Measurements from ENCODE around the gene LRRTM4. TPM values are rescaled to one million over a fixed set of nuclear protein-coding genes. Genes with fewer than 3 reads are reported as not detected.
"Not testable (repeated sequence)": the region's sequence is repeated elsewhere in the genome, so short reads cannot be mapped to it uniquely, and the experiment has no call there.

Gene LRRTM4
- polyA plus RNA-seq, 1 donor: 0.58 TPM

DNA sequence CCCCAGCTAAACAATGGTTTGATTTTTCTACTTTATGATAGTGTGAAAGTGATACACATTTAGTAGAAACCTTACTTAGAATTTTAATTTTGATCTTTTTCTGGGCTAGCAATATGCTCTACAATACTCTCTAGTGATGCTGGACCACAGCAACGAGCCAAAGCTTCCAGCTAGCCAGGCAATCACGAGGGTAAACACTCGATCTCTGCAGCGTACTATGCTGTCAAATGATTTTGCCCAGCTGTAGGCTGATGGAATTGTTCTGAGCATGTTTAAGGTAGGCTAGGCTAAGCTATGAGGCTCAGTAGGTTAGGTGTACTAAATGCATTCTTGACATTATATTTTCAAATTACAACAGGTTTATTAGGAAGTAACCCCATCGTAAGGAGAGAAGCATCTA, 207.5 kb downstream of the LRRTM4 start:
- DNase-seq (ENCODE audit: low read depth): no peak

DNA sequence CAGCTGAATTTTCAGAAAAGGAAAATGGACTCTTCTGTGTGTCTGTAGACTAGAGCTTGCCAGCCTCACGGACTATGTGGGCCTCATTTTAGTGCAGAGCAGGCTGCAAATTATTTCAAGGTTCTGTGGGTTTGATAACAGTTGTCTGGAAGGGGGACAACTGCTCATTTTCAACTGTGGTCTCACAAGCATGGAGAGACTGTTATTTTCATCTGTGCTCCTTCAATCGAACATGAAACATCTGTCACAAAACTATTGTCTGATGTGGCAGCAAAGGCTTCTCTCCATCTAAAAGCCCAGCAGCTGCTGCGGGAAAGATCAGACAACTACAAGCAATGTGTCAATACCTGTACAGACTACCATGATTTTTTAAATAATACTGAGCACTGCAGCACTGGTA, 211.8 kb downstream of the LRRTM4 start:
- DNase-seq (ENCODE audit: low read depth): no peak

DNA sequence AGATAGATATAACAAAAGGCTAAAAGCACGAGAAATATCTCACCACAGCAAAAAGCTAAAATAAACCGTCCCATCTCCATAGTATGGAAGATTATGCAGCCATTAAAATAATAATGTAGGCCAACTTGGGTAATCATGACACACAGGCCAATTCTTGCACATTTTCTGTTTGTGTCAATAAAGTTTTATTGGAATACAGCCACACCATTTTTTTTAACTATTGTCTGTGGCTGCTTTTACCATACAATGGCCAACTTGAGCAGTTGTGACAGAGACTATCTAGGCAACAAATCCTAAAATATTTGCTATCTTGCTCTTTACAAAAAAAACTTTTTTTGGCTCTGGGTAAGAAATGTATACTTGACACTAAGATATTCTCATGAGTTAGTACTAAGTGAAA, 212.5 kb downstream of the LRRTM4 start:
- DNase-seq (ENCODE audit: low read depth): no peak

DNA sequence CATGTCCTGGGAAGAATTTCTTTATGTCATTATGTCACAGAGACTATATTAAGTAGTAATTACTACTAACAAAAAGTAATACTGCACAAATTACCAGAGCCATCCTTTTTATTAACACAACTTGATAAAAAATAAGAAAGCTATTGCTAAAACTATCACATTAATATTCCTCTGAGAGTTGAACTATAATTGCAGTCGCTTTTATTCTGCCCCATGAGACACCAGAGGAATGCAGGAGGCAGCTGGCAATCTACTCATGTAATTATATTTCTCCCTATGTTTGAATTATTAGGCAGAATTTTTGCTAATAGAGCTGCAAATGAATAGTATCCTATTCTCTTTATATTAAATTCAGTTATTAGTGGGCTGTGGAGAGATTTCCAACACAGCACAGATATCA, 220.7 kb downstream of the LRRTM4 start:
- DNase-seq (ENCODE audit: low read depth): no peak

DNA sequence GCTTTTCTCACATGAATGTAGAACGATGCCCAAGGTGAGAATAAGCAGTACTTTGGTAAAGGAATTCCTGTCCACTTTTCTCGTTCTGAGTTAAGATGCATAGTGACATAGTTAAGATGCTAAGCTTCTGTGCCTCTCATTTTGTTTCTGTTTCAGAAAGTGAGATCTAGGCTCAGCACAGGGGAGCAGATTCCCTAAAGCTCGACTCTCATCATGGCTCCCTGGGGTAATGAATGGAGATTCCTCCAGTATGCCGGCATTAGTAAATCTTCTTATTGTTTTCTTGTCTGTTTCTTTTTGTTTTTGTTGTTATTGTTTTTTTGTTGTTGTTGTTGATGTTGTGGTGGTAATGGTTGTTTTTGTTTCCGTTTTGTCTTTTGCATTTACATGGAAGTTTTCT, 225.4 kb downstream of the LRRTM4 start:
- DNase-seq (ENCODE audit: low read depth): no peak

DNA sequence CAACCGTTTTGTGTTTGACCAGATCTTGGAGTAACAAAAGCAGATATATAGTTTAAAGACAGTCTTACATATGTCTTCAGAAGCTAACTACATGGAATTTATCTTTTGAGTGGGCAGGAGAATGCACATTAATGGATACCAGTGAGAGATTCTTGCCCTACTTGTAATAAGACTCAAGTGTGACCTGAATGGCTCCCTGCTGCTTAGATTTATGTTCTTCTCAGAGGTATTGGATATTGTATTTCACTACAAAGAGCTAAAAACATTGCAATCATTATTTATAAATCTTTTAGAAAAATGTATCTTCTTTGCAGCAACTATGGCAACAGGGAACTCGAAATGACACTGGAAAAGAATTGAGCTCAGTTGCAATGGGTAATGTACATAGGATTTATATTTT, 227.7 kb downstream of the LRRTM4 start:
- DNase-seq (ENCODE audit: low read depth): no peak

DNA sequence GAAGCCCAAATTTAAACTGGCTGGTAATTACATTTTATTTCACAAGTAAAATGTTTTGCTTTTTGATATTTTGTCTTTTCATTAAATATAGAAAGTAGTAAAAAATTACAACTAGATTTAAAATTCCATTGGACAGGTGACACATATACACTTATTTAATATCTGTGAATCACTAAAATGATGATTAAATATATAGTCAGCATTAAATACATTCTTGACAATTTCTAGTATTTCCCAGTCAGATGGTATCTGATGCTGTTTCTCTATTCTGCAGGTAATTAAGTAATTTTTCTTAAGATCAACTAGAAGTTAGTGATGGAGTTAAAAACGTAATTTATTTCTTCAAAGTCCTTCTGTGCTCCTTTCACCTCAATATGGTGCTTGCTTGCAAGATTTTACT, 237.8 kb downstream of the LRRTM4 start:
- DNase-seq (ENCODE audit: low read depth): no peak

DNA sequence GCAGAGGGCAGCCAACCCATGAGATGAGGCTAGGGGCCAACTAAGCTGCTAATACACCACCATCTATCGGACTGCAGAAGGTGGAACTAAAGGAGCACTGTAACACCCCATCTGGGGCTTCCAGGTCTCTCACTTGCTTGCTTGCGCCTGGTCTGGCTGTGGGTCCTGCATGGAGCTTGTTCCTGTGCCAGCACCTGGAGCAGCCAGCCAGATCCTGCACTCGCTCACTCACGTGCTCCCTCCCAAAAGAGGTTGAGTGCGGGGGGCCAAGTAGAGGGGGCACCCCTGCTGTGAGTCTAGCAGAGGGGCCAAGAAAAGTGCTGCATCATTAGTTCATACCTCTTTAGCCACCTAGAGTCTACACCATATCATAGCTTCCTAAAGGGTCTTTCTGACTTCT, 250.9 kb downstream of the LRRTM4 start:
- no peak for DNase-seq (ENCODE audit: low read depth)

DNA sequence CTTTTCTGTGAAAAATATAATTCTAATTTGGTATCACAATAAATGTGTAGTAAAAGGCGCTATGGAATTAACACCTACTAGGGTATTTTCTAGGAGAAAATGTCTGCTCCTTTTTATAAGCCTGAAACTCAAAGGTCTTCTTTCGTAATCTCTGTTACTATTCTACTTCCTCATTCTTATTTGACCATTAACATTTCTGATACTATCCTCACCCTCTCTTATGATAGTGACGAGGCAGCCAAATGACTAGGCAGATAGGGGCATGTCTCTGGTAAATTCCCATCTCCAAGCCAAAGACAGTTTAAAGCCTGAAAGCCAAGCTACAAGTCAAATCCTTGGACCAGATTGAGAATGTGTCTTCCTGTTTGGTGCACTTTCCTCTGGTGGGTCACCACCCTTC, 251.7 kb downstream of the LRRTM4 start:
- DNase-seq (ENCODE audit: low read depth): no peak

DNA sequence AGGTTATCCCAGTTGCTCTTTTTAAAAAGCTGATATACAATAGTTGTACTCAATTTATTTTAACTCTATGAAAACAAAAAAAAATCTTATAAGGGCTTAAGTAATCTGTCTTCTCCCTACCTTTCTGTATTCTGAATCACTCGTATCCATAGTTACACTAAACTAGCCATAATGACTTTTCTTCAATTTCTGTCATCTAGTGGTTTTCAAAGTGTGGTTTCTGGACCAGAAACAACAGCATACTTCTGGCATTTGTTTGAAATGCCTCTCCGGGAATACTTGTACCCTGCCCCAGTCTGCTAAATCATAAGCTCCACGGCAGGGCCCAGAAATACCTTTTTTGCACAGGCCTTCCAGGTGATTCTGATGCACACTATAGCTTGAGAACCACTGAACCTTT, 253.6 kb downstream of the LRRTM4 start:
- no peak for DNase-seq (ENCODE audit: low read depth)

DNA sequence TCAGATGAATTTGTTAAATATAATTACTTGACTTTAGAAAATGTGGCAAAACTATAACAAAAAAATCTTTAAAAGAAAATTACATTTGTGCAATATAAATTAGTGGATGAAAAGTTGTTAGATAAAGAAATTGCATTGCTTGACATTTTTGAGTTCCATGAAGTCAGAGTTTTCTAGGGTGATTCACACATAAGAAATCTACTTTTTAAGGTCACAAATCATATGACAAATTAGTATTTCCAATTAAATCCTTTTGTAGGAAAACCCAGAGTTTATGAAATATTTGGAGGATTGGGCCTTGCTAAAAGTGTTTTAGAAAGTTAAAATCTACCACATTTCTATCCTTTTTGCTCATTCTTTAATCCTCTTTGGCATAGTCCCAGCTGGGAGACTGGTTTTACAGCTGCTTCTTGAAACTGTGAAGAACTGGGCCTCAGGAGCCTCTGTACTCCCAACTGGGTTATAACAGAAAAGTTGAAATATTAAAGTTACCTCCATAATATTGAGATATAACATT, 289.2 kb downstream of the LRRTM4 start:
- DNase-seq (ENCODE audit: low read depth): no peak

DNA sequence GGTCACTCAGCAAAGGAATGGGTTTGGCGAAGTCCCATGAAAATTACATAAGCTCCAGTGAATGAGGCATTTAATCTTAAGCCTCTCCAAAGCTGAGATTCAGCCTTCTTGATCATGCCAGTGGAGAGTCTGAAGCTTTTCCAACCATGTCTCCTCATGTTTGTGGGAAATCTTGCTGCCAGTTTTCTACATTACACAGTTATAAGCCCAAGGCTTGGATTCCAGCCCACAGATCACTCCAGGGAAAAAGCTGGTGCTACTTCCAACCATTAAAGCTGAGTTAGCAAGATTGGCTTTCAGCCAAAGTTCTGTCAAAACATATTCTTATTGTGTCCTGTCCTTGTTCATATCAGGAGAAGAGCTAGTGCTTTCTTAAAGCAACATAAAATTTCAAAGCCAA, 293.8 kb downstream of the LRRTM4 start:
- DNase-seq (ENCODE audit: low read depth): no peak

DNA sequence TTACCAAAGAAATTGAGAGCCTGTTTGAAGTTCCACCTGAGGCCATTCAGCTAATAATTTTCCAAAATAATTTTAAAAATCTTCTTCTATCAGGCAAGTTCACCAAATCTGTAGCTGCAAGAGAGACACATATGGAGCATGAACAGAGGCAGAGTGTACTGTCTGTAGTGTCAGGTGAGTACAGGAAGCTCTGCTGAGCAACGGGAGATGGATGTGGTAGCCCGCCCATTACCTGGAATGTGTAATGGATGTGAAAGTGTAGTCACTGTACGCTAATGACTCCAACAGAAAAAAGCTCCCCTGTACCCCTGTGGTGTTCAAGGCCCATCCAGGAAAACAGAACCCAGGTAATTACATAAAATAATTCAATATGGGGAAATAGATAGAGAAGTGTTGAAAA, 311.5 kb downstream of the LRRTM4 start:
- no peak for DNase-seq (ENCODE audit: low read depth)

DNA sequence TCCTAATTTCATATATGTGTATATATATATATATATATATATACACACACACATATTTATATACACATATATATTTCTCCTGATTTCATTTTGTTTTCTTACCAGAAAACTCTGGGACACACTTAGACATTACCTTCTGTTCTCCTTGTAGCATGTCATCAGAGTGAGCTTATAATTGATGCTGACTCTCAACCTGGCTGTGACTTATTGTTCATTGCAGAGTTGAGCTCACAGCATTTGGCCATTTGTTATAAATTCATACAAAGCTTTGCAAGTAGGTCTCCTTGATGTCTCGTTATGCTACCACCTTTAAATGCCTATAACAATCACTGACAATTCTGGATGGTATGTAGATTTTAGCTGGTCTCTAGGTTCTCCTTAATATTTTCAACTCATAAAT, 314.8 kb downstream of the LRRTM4 start:
- no peak for DNase-seq (ENCODE audit: low read depth)

DNA sequence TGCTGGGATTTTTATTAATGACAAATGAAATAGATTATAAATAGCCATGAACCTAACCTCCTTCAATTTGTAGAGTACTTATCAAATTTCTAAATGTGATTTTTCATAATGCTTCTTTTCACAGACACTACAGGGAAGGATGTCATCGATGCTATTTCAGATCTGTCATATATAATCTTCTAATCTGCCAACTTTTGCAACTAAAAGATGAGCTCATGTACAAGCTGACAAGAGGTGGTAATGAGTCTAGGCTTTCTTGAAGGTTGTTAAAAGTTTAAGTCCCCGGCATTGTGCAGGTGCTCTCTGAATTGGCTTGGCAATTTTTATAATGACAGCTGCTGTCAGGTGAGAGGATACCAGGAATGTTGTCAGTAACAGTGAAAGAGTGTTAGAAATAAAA, 320.4 kb downstream of the LRRTM4 start:
- DNase-seq (ENCODE audit: low read depth): no peak

DNA sequence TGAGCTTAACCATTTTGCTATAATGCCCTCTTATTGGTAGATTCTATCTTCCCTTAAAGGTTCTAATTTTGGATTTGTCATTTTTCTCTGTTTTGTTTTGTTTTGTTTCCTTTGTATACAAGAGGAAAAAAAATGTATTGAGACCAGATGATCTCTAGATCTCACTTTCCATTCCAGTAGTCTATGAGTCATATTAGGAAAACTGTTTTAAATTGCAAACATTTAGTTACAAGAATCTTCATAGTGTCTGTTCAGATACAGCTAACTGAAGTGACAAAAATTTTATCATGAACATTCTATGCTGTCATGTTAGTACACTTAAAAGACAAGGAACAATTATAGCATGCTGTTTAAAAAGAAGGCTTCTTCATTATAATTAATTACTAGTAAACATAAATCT, 322.8 kb downstream of the LRRTM4 start:
- no peak for DNase-seq (ENCODE audit: low read depth)

DNA sequence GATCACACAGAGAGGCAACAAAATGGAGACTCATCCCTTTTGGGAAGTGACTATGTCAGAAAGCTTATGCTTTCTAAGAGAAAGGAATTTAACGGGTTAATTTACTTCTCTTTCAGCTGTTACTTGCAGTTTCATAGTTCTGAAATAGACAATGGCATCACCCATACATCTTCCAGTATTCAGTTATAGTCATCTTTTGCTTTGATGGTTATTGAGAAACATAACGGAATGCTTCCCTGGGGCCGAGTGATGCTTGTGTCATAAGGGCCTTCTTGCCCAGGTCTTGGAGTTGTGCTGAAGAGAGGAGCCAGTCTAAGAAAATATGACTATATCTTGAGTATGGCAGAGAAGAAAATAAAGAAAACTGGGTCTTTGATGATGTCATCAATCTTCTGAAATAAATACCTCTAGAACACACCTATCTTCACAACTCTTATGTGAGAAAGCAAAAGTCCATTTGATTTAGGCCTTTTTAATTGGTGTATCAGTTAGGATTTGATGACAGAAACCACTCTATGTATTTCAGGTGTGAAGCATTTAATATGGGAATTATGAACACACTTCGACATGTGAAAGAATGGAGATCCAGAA, 328.2 kb downstream of the LRRTM4 start:
- no peak for DNase-seq (ENCODE audit: low read depth)

DNA sequence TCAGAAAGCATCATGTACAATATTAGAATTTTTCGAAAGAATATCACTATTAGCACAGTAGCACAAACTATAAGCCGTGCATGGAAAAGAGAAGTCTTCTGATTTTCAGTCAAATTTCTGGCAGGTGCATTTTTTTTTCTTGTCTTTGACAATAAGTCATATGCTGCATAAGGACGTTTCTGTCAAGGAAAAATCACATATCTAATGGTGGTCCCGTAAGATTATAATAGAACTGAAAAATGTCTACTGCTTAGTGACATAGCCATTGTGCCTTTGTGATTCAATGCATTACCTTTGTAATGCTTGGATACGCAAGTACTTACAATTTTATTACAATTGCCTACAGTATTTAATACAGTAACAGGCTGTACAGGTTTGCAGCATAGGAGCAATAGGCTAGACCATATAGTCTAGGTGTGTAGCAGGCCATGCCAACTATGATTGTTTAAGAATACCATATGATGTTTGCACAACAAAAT, 329.3 kb downstream of the LRRTM4 start:
- DNase-seq (ENCODE audit: low read depth): no peak

DNA sequence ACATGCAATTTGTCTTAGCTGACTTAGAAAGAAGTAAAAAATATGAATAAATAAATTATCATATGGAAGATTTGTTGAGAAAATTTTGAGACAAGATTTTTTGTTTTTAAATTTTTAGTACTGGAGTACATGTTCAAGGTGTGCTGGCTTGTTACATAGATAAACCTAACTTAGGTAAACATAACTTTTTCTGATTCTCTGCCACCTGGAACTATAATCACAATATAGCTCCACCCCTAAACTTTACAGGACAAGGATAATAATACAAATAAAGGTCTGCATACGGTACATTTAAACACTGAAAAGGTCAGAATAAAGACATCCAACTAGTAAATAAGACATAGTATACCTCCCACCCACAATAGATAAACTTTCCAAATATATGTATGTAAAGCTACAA, 330.5 kb downstream of the LRRTM4 start:
- DNase-seq (ENCODE audit: low read depth): no peak

DNA sequence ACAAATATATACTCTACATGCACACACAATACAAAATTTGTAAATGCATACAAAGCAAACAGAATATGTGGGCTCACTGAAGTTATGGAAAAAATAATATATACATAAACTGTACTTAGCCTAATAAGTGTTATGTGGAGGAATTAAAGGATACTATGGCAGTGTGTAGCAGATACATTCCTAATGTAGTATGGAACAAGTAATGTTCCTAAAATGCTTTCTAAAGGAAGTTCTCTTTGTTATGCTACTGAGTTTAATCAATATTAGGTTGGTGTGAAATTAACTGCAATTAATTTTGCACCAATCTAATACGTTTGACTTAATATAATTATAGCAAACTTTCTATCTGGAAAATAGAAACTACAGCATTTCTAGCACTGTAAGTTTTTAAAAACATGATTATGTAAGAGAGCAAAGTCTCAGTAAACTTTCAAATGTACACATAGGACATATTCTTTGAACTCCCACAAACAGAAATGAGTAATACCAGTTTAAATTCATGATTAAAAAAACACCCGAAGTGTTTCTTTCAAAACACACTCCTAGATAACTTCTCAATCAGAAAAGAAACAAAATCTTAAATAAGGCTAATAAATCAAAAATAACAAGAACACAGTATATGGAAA, 331.3 kb downstream of the LRRTM4 start:
- no peak for DNase-seq (ENCODE audit: low read depth)

DNA sequence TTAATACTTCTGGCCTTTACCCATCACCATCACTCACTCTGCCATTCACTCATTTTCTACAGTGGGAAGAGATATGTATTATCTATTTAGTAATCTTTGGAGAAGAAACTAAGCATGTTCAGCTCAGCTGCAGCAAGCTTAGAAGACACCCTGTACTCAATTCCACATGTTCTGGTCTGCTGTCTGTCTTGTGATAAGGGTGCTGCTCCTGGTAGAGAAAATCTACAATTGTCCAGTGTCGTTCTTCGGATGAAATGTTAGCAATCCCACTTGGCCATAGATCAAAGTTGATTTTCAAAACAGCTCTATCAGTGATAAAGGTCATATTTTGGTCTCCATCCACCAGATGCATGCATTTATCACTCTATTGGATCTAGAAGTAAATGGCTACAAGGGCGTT, 337.1 kb downstream of the LRRTM4 start:
- DNase-seq (ENCODE audit: low read depth): no peak

DNA sequence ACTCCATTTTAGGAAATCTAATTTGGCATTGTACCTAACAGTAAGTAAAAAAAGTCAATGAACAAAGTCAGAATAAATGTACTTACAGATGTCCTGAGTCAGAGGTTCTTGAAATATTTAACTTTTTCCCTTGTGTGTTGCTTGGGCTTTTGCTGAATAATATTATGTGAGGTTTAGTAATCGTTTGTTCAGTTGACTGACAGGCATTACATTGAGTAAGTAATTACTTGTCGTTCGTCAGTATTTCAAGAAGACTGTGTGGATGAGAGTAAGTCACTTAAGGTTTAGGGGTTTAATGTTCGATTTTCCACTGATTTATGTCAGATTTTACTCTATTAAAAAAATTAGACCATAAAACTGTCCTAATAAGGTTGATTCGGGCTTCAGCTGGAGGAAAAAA, 342.9 kb downstream of the LRRTM4 start:
- no peak for DNase-seq (ENCODE audit: low read depth)

DNA sequence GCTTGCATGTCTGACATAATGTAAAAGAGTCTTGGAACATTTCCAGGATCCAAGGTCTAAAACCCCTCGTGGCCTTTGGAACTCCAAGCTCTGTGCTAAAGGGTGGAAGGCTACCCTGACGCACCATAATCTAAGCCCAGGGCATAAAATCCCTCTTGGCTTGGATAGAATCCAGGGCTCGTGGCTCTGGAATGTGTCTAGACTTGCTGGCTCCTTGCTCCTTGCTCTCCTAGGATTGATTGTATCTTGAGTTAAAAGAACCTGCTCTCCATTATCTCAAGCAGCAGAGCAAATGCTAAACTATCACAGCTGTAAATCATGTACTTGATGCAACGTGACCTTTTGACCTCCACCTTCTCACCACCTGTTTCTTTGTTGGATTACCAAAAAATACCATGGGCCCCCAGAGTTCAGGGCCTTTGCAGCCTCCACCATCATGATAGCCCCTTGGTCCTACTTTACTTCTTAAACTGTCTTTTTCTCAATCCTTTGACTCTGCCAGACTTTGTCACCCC, 346.9 kb downstream of the LRRTM4 start:
- DNase-seq (ENCODE audit: low read depth): not testable (repeated sequence)

DNA sequence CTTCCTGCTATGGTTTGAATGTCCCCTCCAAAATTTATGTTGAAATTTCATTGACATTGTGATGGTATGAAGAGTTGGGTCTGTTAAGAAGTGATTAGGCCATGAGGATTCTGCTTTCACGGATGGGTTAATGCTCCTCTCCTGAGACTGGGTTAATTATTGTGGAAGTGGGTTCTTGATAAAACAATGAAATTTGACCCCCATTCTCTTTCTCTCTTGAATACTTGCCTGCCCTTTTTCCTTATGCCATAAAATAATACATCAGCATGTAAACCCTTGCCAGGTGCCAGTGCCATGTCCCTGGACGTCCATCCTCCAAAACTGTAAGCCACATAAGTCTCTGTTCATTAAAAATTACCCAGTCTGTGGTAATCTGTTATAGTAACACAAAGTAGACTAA, 352.8 kb downstream of the LRRTM4 start:
- no peak for DNase-seq (ENCODE audit: low read depth)
